HG02588 (cell line): ENCODE data around the gene ADRM1.
A peak's percentile ranks its signal among the peaks of the same experiment; 100 is the strongest.

Experiments
- ATAC-seq: cut with Tn5 transposase; IDR thresholded peaks from one replicate; pipeline ENCODE4 v1.9.1; 2021; ENCODE audit warnings: mild to moderate bottlenecking, moderate library complexity; ENCODE audit not compliant: unreplicated experiment

The ADRM1 gene, protein sequence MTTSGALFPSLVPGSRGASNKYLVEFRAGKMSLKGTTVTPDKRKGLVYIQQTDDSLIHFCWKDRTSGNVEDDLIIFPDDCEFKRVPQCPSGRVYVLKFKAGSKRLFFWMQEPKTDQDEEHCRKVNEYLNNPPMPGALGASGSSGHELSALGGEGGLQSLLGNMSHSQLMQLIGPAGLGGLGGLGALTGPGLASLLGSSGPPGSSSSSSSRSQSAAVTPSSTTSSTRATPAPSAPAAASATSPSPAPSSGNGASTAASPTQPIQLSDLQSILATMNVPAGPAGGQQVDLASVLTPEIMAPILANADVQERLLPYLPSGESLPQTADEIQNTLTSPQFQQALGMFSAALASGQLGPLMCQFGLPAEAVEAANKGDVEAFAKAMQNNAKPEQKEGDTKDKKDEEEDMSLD

DNA sequence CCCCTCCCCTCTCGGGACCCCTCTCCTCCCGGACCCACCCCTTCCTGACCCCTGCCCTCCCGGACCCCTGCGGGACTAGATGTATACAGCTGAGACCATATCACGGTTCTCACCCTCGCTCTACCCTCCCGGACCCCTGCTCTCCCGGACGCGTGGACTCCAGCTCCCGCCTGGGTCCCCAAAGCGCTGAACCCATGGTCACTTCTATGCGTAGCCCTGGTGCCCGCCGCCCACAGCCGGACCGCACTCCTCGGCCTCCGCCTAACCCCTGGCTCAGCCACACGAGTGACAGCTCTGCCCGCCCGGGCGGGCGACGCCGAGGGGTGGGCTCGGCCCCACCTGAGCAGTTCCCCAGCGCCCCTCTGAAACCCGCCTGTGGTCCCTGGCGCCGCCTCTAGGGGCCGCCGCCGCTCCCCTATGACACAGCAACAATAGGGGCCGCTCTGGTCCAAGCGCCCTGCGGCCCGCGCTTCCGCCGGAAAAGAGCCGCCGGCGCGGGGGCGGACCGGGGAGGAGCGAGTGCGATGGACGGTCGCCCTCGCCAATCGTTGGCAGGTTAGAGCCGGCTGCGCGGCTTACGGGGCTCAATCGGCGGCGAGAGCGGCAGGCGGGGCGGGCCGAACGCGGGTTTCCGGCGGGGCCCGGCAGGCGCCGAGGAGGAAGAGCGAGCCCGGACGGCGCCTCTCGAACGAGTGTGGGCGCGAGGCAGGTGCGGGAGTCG lies at the start of gene ADRM1:
Gene ADRM1, plus strand, starts transcription at position 657 of the 721 bp plus-strand sequence. CDS start 572 bp downstream, outside the sequence.
- ATAC-seq, result peak; percentile 73

DNA sequence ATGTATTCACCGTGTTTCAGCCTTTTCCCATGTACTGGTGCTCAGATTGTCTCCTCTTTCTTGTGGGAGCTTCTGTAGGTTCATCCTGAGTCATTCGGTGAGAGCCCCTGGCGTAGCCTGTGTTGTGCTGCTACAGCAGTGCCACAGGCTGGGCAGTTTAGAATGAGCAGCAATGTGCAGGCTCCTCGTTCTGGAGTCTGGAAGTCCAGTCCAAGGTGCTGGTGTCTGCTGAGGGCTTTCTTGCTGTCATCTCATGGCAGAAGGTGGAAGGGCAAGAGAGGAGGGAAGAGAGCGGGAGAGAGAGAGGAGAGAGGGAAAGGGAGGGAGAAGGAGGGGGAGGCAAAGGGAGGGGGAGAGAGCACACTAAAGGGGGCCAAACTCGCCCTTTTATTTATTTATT lies 49.4 kb upstream of the ADRM1 start:
- ATAC-seq, result no peak

DNA sequence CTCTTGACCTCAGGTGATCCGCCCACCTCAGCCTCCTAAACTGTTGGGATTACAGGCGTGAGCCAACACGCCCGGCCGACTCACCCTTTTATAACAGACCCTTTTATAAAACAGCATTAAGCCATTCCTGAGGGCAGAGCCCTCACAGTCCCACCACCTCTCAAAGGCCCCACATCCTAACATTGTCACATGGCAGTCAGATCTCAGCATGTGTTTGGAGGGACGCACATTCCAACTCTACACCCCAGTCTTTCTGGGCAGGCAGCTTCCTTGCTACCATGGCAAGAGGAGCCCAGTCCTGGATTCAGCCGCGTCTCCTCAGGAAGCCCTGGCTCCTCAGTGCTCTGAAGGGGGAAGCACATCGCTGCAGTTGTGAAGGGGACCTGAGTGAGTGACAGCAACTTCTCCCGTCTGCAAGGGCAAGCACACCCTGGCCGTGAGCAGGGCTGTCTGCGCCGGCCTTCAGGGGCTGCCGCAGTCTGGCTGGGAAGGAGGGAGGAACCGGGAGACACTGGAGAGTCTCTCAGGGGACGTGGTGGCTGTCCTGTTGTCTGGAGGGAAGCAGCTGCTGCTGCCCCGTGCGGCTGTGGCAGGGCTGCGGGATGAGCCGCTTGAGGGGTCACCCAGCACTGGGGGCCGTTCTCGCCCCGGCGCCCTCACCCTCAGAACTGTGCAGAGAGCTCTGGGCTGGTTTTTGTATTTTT lies 48.6 kb upstream of the ADRM1 start:
- ATAC-seq, result no peak

DNA sequence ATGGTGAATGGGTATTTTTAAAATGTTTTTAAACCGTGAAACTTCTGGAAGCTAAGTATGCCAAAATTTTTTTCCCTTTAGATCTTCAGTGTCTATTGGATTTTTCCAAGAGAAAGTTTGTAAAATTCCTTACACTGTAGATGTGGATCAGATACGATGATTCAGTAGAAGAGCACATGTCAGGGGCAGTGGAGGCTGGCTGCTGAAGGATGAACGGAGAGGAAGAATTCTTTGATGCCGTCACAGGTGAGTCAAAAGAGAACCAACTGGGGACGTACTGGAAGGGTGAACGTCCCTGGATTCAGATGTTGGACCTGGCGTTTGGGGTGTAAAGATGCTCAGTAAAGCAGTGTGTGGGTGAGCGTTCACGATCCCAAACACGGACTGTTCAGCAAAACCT lies 46.8 kb upstream of the ADRM1 start:
- ATAC-seq, result no peak

DNA sequence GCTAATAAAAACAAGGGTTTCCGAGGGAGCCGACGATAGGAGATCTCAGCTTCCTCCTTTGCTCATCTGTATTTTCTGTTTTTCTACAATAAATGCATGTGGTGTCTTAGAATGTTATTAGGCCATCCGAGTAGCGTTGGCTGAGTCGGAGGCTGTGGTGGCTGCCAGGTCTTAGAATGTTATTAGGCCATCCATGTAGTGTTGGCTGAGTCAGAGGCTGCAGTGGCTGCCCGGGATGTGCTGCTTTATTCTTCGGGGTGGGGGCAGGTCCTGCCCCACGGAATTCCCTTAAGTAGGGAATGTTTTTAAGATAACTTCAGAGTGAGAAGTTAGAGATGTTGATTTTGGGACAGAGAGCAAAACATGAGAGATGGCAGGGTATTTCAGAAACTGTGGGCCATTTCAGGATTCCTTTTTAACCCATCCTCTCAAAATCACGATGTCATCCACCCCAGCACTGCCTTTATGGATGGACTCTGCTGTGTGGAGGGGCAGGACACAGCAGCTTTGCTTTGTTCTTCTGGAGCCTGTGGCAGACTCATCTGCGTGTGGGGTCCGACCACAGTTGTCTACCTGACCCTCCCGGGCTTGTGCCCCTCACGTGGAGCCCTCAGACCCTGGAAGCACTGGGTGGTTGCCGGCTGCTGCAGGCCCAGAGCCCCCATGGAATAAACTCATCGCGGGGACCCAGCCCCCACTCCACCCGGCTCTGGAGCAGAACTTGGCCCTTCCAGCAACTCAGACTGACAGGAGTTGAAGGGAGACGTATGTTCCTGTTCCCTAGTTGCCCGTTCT lies 44.1 kb upstream of the ADRM1 start:
- ATAC-seq, result no peak

DNA sequence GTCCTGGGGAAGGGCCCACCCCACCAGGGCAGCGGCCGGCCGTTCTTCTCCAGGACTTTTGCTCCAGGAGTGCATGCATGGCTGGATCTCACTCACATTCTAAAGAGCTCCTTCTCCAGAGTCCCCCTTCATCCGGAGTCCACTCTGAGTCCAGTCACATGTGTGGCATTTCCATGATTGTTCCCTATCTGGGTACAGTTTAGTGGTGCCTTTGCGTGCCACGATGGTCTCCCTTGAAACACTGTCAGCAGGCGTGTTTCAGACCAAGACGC lies 43.6 kb upstream of the ADRM1 start:
- ATAC-seq, result no peak

DNA sequence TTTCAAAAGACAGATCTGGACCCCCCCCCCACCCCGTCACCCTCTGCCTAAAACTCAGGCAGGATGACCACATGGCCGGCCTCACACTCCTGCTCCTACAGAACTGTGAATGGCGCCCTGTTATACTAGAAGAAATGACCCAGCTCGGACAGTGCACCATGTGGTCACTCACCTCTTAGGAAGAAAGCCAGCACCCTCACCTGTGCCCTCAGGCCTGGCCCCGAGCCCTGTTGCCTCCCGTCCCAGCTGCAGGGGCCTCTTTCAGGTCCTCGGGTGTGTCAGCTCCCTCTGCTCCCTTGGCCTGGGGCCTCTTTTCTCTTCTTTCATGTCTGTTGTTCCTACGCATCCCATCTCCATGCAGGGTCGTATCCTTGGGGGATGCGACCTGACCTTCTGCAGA lies 40.7 kb upstream of the ADRM1 start:
- no peak for ATAC-seq

DNA sequence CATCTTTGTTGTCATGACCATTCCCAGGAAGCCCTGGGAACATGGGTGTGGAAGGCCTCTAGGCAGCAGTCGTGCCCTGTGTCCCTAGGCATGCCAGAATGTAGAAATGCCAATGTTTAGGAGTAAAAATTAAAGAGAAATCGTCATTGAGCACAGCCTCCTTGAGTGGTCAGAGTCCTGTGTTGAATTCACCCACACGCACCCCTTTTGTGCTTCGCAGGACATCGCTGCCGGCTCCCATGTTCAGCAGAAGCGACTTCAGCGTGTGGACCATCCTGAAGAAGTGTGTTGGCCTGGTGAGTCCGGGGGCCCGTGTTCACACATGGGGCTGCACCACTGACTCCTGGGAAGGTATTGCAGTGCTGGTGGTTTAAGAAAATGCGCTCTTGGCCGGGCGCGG lies 39.4 kb upstream of the ADRM1 start:
- no peak for ATAC-seq

DNA sequence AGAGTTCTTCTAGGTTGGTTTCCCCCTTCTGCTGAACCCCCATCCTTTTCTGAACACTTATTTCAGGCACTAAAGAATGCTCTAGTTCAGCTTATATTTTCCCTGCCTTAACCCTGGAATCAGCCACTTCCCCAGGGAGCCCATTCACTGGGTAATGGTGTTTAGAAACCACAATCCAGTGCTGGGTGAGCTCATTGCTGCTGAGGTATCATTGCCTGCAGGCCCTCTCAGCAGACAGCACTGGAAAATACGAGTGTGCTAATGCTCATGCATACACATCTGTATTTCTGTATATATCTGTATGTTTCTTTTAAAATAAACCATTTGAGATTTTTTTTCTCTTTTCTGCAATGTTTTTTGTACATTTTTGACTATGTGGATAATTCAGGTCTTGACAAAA lies 37.4 kb upstream of the ADRM1 start:
- ATAC-seq, result no peak

DNA sequence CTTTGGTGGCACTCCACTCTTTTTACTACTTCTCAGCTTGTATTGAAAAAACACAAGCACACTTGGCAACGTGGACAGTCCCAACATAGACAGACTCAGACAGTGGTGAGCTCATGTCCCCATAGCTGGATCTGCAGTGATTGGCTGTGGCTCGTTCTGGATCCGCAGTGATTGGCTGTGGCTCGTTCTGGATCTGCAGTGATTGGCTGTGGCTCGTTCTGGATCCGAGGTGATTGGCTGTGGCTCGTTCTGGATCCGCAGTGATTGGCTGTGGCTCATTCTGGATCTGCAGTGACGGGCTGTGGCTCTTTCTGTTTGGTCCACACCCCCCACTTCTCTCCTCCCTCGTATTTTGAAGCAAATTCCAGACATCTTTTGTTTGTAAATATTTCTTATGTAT lies 36.5 kb upstream of the ADRM1 start:
- ATAC-seq, result no peak

DNA sequence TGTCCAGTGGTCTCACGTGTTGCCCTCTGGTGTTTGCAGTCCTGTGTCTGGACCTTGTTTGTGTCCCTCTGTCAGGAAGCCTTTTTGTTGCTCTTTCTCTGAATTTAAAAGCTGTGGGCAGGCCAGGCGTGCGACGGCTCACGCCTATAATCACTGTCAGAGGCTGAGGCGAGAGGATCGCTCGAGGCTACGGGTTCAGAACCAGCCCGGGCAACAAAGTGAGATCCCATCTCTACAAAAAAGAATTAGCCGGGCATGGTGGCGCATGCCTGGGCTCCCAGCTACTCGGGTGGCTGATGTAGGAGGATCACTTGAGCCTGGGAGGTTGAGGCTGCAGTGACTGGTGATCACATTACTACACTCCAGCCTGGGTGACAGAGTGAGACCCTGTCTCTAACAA lies 35.9 kb upstream of the ADRM1 start:
- no peak for ATAC-seq

DNA sequence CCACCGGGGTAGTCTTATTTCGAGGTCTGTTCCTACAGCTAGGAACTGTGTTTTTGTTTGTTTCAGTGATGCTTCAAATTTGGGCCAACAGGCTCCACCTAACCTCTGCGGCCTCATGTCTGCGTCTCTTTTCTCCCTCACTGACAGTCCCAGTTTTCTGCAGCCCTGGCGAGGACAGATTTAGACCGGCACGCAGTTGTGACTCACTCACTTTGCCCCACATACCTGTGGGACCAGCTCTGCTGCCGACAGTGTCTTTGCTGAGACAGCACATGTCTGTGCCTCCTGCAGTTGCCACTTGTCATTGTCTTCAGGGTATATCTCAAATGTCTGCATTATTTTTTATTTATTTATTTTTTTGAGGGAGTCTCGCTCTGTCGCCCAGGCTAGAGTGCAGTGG lies 35.3 kb upstream of the ADRM1 start:
- ATAC-seq, result no peak

DNA sequence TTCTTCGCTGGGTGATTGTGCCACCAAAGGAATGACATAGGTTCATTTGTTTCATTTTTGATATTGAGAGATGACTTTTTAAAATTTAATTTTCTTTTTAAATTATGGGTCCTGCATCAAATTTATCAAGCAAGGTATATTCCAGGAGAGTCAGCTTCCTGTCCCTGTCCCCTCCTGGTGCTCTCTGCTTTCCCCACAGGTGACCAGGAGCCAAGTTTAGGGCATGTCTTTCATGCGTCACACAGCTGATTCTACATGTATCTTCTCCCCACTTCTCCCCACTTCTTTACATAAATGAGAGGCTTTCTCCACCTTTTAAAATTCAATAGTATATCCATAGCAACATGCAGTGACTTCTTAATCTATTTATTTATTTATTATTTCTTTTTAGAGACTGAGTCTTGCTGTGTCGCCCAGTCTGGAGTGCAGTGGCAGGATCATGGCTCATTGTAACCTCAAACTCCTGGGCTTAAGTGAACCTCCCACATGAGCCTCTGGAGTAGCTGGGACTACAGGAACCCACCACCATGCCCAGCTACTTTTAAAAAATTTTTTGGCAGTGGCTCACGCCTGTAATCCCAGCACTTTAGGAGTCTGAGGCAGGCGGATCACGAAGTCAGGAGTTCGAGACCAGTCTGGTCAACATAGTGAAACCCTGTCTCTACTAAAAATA lies 34.4 kb upstream of the ADRM1 start:
- ATAC-seq, result no peak

DNA sequence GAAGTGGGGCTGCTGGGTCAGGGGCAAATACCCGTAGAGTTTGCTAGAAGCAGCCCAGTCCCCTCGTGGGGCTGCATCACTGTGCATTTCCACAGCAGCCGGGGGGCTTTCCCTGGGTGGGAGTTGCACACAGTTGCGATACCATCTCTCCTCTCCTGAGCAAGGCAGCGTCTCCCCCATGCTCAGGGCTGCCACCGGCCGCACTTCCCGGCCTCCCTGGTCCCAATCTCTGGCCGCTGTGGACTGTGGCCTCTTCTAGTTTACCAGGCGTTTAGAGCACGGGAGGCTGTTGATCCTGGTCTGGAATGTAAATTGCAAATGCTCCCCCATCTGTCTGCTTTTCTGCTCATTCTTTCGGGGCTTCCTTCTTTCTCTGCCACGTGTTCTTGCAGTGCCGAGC lies 33.4 kb upstream of the ADRM1 start:
- no peak for ATAC-seq

DNA sequence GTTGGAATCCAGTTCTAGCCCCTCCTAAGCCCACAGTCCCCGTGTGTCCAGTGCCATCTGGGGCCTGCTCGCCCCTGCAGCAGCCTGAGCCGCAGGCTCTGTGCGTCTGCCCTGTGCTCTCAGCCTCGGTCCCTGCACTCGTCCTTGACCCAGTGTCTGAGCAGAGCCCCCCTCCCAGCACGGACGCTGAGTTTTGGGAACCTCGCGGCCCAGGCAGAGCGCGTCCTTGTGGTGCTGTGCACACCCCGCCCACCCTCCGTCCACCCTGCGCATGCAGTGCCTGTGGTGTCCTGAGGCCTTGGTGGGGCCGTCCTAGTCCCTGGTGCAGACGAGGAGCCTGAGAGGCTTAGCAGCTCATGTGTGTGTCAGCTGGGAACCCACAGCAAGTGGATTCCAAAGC lies 32.9 kb upstream of the ADRM1 start:
- no peak for ATAC-seq

DNA sequence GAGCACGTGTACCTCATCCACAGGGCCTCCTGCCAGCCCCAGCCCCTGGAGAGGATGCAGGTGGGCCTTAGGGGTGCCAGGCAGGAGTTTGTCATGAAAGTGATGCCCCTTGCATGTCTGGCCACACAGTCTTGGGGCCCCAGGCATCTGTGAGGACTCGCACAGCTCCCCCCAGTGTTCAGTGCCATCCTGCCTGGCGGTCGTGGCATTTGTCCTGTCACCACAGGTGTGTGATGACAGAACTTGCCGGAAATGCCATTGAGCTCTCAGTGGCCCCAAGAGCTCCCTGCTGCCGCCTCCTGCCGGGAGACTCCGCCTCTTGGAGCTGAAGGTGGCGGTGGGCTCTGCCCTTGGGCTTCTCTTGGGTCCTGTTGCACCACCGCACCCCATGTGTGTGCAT lies 30.6 kb upstream of the ADRM1 start:
- ATAC-seq, result no peak

DNA sequence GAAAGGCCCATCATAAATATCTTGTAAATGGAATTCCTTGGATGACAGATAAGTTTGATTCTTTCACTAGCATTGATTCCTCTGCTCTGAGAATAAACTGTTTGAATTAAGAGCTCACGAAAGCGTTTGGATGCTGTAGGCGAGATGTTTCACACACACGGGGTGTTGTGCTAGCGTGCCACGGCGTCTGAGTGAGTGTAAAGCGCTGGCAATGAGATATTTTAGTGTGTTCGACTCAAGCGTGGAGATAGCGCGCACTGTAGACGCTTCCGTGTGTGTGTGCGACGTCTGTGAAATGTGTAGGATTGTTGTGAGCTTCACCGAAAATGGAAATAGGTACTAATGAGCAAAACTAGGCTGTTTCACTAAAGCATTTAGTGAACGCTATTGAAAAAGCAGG lies 29.4 kb upstream of the ADRM1 start:
- ATAC-seq, result no peak

DNA sequence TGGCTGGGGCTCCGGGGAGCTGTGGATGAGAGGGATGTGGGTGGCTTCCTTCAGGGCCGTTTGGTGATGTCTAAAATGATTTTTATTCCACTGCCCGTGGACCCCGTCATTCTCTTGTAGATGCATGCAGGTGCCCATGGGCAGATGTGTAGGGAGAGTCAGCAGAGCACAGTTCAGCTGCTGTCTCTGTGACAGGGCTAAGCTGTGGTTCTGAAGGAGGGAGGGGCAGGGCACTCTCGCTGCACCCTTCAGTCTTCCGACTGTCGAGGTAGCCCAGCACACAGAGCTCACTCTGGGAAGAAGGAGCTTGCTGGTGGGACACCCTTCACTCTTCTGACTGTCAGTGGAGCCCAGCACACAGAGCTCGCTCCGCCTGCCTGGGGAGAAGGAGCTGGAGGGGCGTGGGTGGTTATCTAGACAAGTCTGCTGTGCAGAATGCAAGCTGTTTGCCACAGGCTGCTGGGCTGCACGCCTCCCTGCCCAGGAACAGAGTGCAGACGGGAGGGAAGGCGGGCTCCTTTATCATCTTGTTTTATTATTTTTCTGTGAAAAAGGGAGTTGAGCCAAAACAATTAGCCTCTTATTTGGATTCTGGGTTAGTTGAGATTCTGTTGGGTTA lies 28.4 kb upstream of the ADRM1 start:
- no peak for ATAC-seq

DNA sequence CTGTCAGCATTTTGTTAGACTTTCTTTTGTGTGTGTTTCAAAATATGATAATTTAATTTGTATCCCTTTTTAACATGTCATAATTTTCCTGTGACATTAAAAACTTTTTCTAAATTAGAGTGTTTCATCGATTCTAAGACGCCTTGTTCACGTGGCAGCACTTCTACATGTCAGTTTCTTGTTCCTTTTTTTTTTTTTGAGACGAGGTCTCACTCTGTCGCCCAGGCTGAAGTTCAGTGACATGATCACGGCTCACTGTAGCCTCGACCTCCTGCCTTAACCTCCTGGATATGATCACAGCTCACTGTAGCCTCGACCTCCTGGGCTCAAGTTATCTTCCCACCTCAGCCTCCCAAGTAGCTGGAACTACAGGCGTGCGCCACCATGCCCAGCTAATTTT lies 27.6 kb upstream of the ADRM1 start:
- no peak for ATAC-seq

DNA sequence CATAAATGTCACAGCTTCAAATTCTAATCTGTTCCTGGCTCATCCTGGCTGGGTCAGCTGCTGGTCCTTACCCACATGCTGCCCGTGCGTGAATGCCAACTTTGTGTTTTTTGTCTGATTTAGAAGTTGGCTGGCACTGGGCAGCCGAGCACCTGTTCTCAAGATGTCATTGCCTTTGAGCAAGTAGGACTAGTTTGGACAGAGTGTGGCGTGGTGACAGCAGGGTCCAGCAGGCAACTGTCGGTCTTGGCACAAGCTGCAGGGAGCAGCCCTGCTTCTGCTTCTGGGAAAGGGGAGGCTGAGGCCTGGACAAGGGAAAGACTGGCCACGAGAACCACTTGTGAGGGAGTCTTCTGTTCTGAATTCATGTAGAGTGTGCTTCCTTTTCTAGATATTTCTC lies 26.4 kb upstream of the ADRM1 start:
- no peak for ATAC-seq
